HAP-1 (cell line): ENCODE data around the gene NFIA.

ENCODE experiments used
- DNase-seq, 2 experiments: peaks; one replicate each; pipeline ENCODE4 v3.0.0-alpha.2; 2016 to 2020; ENCODE audit warnings: low spot score in 2 of 2
- H3K27me3 ChIP-seq: fragments of 250-450 bp; sonication (Bioruptor Pico); 2 replicates; pipeline ENCODE4 v1.5.1; 2020; ENCODE audit warnings: low read depth, mild to moderate bottlenecking, moderate library complexity
- H3K36me3 ChIP-seq: fragments of 250-450 bp; sonication (Bioruptor Pico); replicated peaks from 2 replicates; pipeline ENCODE4 v1.5.1; 2020; ENCODE audit warnings: mild to moderate bottlenecking
- H3K4me1 ChIP-seq: fragments of 250-450 bp; sonication (Bioruptor Pico); 2 replicates; pipeline ENCODE4 v1.5.1; 2020; ENCODE audit warnings: mild to moderate bottlenecking
- H3K4me3 ChIP-seq: fragments of 250-450 bp; sonication (Bioruptor Pico); 2 replicates; pipeline ENCODE4 v1.5.1; 2020; ENCODE audit warnings: mild to moderate bottlenecking, moderate library complexity
- H3K9me3 ChIP-seq: fragments of 250-450 bp; sonication (Bioruptor Pico); 2 replicates; pipeline ENCODE4 v1.5.1; 2020; ENCODE audit warnings: mild to moderate bottlenecking, moderate library complexity
- in situ Hi-C: fragments of 300-500 bp; cut with MboI; formaldehyde crosslinking; loops from 3 replicates; pipeline ENCODE4 v1.14.3; 2020; ENCODE audit warnings: low sequenced_read_pairs, inconsistent platforms, mixed read lengths

Gene NFIA

GRCh38 chr1:61259379-61260148, 177.2 kb downstream of the NFIA start:
- H3K9me3 ChIP-seq: no peaks in the 10 kb centered on the region
- in situ Hi-C loops: no loop called here
- no peak overlapping the region for H3K4me3 ChIP-seq
- H3K36me3 ChIP-seq: no peaks in the 10 kb centered on the region
- H3K27me3 ChIP-seq: no peaks in the 10 kb centered on the region
- H3K4me1 ChIP-seq: peaks cover 3% of the 10 kb centered on the region; the same call in 1 of the 2 replicates
- no peak for DNase-seq

GRCh38 chr1:61260171-61260570, 177.8 kb downstream of the NFIA start:
- in situ Hi-C loops: no loop called here
- no peak overlapping the region for H3K4me3 ChIP-seq
- H3K9me3 ChIP-seq: no peaks in the 10 kb centered on the region
- no peak for DNase-seq
- peaks cover 3% of the 10 kb centered on the region; the same call in 1 of the 2 replicates for H3K4me1 ChIP-seq
- no peaks in the 10 kb centered on the region for H3K27me3 ChIP-seq
- H3K36me3 ChIP-seq: no peaks in the 10 kb centered on the region

- H3K4me3 ChIP-seq: no peak overlapping the region
- no peaks in the 10 kb centered on the region for H3K27me3 ChIP-seq
- in situ Hi-C loops: no loop called here
- no peaks in the 10 kb centered on the region for H3K9me3 ChIP-seq
- no peak for DNase-seq
- H3K36me3 ChIP-seq: no peaks in the 10 kb centered on the region
- H3K4me1 ChIP-seq: peaks cover 3% of the 10 kb centered on the region; the same call in 1 of the 2 replicates
Observed at GRCh38 chr1:61261595-61261994, 179.2 kb downstream of the NFIA start.

- no peak for DNase-seq
- in situ Hi-C loops: no loop called here
- no peak overlapping the region for H3K4me3 ChIP-seq
- no peaks in the 10 kb centered on the region for H3K27me3 ChIP-seq
- H3K9me3 ChIP-seq: no peaks in the 10 kb centered on the region
- H3K4me1 ChIP-seq: peaks cover 3% of the 10 kb centered on the region; the same call in 1 of the 2 replicates
- no peaks in the 10 kb centered on the region for H3K36me3 ChIP-seq
Observed at GRCh38 chr1:61263905-61264824, 181.8 kb downstream of the NFIA start.

GRCh38 chr1:61264825-61265242, 182.5 kb downstream of the NFIA start:
- no peak for DNase-seq
- H3K4me1 ChIP-seq: peaks cover 3% of the 10 kb centered on the region; the same call in 1 of the 2 replicates
- H3K4me3 ChIP-seq: no peak overlapping the region
- no peaks in the 10 kb centered on the region for H3K36me3 ChIP-seq
- H3K27me3 ChIP-seq: no peaks in the 10 kb centered on the region
- in situ Hi-C loops: no loop called here
- no peaks in the 10 kb centered on the region for H3K9me3 ChIP-seq

- DNase-seq: no peak
- in situ Hi-C loops: no loop called here
- H3K4me3 ChIP-seq: no peak overlapping the region
- no peaks in the 10 kb centered on the region for H3K9me3 ChIP-seq
- H3K27me3 ChIP-seq: no peaks in the 10 kb centered on the region
- H3K36me3 ChIP-seq: no peaks in the 10 kb centered on the region
- H3K4me1 ChIP-seq: peaks cover 3% of the 10 kb centered on the region; the same call in 1 of the 2 replicates
Observed at GRCh38 chr1:61265665-61266064, 183.3 kb downstream of the NFIA start.

GRCh38 chr1:61266738-61267137, 184.4 kb downstream of the NFIA start:
- H3K4me3 ChIP-seq: no peak overlapping the region
- H3K27me3 ChIP-seq: no peaks in the 10 kb centered on the region
- H3K9me3 ChIP-seq: no peaks in the 10 kb centered on the region
- no peak for DNase-seq
- H3K4me1 ChIP-seq: peaks cover 3% of the 10 kb centered on the region; the same call in 1 of the 2 replicates
- in situ Hi-C loops: no loop called here
- no peaks in the 10 kb centered on the region for H3K36me3 ChIP-seq

- H3K27me3 ChIP-seq: no peaks in the 10 kb centered on the region
- no peaks in the 10 kb centered on the region for H3K9me3 ChIP-seq
- peaks cover 3% of the 10 kb centered on the region; the same call in 1 of the 2 replicates for H3K4me1 ChIP-seq
- no peak overlapping the region for H3K4me3 ChIP-seq
- no peaks in the 10 kb centered on the region for H3K36me3 ChIP-seq
- no peak for DNase-seq
- in situ Hi-C loops: no loop called here
Observed at GRCh38 chr1:61268546-61269240, 186.3 kb downstream of the NFIA start.

- in situ Hi-C loops: no loop called here
- Histone ChIP-seq H3K36me3 (no peaks in the 10 kb centered on the region), H3K9me3 (no peaks in the 10 kb centered on the region), H3K4me1 (peaks cover 3% of the 10 kb centered on the region; the same call in 1 of the 2 replicates), H3K27me3 (no peaks in the 10 kb centered on the region), H3K4me3 (no peak overlapping the region)
- no peak for DNase-seq
Observed at GRCh38 chr1:61269602-61270001, 187.2 kb downstream of the NFIA start.

- in situ Hi-C loops: no loop called here
- no peak for DNase-seq
- H3K36me3 ChIP-seq: no peaks in the 10 kb centered on the region
- H3K9me3 ChIP-seq: no peaks in the 10 kb centered on the region
- H3K4me1 ChIP-seq: peaks cover 3% of the 10 kb centered on the region; the same call in 1 of the 2 replicates
- no peaks in the 10 kb centered on the region for H3K27me3 ChIP-seq
- no peak overlapping the region for H3K4me3 ChIP-seq
Observed at GRCh38 chr1:61270107-61270506, 187.7 kb downstream of the NFIA start.

GRCh38 chr1:61270761-61271411, 188.5 kb downstream of the NFIA start:
- Histone ChIP-seq H3K9me3 (no peaks in the 10 kb centered on the region), H3K27me3 (no peaks in the 10 kb centered on the region), H3K36me3 (no peaks in the 10 kb centered on the region), H3K4me3 (no peak overlapping the region), H3K4me1 (peaks cover 3% of the 10 kb centered on the region; the same call in 1 of the 2 replicates)
- in situ Hi-C loops: no loop called here
- no peak for DNase-seq

- in situ Hi-C loops: no loop called here
- Histone ChIP-seq H3K9me3 (no peaks in the 10 kb centered on the region), H3K27me3 (no peaks in the 10 kb centered on the region), H3K4me1 (peaks cover 3% of the 10 kb centered on the region; the same call in 1 of the 2 replicates), H3K4me3 (no peak overlapping the region), H3K36me3 (no peaks in the 10 kb centered on the region)
- DNase-seq: no peak
Observed at GRCh38 chr1:61271412-61271789, 189.0 kb downstream of the NFIA start.

- no peak for DNase-seq
- no peaks in the 10 kb centered on the region for H3K27me3 ChIP-seq
- no peak overlapping the region for H3K4me3 ChIP-seq
- H3K4me1 ChIP-seq: peaks cover 3% of the 10 kb centered on the region; the same call in 1 of the 2 replicates
- in situ Hi-C loops: no loop called here
- no peaks in the 10 kb centered on the region for H3K36me3 ChIP-seq
- no peaks in the 10 kb centered on the region for H3K9me3 ChIP-seq
Observed at GRCh38 chr1:61273167-61273705, 190.9 kb downstream of the NFIA start.
